Endothelial cell of hepatic sinusoid (primary cell): Measurements from ENCODE around the gene KCNF1.

Experiments used
- in situ Hi-C: cut with HindIII; loops from 2 replicates; pipeline ENCODE4 v1.10.0; 2017; ENCODE audit warnings: low sequenced_read_pairs

KCNF1 gene

DNA sequence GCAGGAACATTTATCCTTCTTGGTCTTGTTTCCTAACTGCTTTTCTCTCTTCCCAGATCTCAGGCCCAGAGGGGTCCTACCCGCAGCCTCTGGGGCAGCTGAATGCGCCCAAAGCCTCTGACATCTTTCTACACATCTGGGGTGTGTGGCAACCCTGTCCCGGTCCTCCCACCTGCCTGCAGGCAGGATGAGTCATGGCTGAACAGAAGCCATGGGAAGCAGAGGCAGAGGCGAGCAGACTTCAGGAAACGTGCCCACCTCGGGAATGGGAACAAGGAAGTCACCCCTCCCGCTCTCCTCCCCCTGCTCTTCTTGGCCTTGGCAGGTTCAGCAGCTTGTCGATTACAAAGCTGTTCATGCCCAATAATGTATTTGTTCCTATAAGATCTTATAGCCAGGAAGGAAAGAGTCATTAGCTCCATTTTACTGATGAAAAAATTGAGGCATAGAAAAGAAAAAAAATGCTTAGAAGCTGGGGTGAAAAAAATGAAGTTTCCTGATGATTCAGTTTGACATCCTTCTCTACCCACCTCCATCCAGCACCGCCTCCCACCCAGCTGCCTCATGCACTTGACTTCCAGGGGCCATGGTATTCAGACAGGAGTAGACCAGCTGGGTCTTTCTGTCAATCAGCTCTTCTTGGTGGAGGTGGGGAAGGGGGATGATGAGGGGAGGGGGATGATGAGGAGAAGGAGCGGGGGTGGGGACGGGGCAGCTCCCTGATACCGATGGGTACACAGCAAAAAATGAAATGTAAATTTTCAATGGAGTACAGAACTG, 10.4 kb upstream of the KCNF1 start:
- in situ Hi-C loops = loop anchor here (5.0 kb wide), 1 partner anchor 64 kb away; no protein-coding TSS in a partner anchor

DNA sequence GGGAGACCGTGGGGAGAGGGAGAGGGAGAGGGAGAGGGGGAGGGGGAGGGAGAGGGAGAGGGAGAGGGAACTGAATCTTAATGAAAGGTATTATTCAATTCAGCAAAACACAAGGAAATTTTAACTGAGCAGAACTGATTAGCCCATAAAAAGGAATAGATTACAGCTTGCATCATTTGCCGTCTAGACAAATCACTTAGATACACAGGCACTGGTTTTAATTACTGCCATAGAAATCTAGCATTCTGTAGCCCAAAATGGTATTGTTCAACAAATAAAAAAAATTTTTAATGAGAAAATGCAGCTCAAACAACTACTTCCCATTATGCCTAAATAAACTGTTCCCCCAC, 7.9 kb upstream of the KCNF1 start:
- in situ Hi-C loops = loop anchor here (5.0 kb wide), 1 partner anchor 67 kb away; no protein-coding TSS in a partner anchor

GRCh38 chr2:10904455-10904854, 7.3 kb upstream of the KCNF1 start:
- in situ Hi-C loops = loop anchor here (5.0 kb wide), 1 partner anchor 67 kb away; no protein-coding TSS in a partner anchor

DNA sequence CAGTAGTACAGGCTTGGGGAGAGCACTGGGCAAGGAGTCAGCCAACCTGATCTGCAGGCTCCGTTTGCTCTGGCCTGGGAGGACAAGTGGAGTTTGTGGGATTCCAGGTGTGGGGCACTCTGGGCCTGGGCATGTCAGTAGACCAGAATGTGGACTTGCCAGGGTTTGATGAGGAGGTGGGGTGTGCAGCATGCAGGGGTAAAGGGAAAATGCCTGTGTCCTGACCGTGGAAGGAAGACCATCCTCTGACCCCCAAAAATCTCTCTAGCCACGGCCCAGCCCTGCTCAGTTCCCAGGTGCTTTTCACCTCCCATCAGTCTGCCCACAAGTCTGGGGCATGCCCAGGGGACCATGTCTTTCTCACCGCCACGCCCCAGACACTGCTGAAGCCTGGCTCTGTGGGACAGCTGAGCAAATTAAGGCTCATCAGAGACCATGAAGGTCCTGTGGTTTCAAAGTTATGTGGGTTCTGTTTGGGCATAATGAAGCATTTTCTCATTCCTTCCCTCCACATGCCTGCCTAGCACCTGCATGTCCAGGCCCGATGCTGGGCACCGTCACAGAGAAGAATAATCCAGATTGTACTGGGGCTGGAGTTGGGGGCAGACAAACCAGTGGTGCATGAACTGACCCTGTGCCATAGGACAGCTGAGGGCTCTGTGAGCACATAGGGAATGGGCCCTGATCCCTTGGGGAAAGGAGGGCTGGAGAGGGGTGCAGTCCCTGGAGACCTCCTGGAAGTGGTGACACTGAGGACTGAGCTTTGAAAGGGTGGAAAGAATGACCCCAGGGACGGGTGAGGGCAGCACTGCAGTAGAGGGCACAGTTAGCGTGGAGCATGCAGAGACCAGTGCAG, 6.5 kb upstream of the KCNF1 start:
- in situ Hi-C loops = no loop called here

DNA sequence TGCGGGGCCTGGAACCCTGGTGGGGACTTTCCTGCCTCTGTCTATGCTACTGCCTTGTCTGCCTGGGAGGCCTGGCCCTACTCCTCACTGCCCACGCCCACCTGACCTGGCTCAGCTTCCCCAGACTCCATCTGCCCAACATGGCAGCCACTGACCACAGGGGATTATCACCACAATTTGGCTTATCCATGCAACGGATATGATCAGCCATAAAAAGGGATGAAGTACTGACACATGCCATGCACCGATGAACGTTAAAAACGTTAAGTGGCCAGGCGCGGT, 5.9 kb upstream of the KCNF1 start:
- in situ Hi-C loops = no loop called here

GRCh38 chr2:10906926-10907625, 4.7 kb upstream of the KCNF1 start:
- in situ Hi-C loops = no loop called here

DNA sequence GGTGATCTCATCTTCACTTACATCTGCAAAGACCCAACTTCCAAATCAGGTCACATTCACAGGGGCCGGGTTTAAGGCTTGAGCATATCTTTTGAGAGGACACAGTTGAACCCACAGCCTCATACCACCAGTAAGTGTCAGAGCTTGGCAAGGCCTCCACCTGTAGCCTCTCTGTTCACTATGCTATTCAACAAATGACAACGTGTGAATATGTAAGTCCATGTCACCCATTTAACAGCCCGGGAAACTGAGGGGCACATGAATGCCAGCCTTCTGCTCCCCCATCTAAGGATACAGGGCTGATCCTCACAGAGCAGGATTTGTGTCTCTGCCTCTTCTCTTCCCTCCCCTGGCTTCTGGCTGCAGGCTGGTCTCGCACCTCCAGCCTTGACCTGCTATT, 3.5 kb upstream of the KCNF1 start:
- in situ Hi-C loops = no loop called here

- in situ Hi-C loops = no loop called here
Observed at GRCh38 chr2:10909050-10909995, 2.4 kb upstream of the KCNF1 start.

GRCh38 chr2:10909996-10910341, 1.8 kb upstream of the KCNF1 start:
- in situ Hi-C loops = loop anchor here (5.0 kb wide), 1 partner anchor 107 kb away; no protein-coding TSS in a partner anchor

DNA sequence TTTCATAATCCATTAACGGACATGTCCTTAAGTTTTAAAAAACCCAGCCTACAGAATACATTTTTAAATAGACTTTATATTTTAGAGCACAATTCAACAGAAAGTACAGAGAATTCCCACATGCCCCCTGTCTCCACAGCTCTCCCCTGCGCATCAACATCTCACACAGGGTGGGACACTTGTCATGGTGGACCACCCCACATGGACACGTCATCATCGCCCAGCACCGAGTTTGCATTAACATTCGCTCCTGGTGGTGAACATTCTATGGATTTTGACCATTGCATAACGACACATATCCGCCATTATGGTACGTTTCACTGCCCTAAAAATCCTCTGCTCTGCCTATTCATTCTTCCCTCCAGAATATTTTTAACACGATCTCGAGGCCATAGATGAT, 1.1 kb upstream of the KCNF1 start:
- in situ Hi-C loops = loop anchor here (5.0 kb wide), 1 partner anchor 107 kb away; no protein-coding TSS in a partner anchor

DNA sequence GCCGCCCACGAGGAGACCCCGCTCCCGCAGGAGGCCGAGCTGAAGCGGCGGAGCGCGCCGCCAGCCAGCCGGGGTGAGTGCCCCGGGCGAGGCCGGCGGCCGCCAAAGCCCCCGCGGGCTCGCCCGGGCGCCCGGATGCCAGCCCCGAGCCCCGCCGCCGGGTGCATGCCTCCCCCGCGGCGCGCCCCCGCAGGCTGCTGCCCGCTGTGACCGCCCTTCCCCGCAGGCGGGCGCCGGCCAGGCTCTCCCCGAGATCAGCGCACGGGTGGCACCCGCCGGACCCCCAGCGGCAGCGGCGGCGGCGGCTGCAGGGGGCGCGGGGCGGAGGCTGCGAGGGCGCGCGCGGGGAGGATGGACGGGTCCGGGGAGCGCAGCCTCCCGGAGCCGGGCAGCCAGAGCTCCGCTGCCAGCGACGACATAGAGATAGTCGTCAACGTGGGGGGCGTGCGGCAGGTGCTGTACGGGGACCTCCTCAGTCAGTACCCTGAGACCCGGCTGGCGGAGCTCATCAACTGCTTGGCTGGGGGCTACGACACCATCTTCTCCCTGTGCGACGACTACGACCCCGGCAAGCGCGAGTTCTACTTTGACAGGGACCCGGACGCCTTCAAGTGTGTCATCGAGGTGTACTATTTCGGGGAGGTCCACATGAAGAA, 470 bp downstream of the KCNF1 start:
- in situ Hi-C loops = loop anchor here (5.0 kb wide), 1 partner anchor 105 kb away; no protein-coding TSS in a partner anchor

- in situ Hi-C loops = loop anchor here (5.0 kb wide), 1 partner anchor 104 kb away; no protein-coding TSS in a partner anchor
Observed at GRCh38 chr2:10912796-10913455, 1.2 kb downstream of the KCNF1 start.

GRCh38 chr2:10913501-10914271, 2.0 kb downstream of the KCNF1 start:
- in situ Hi-C loops = loop anchor here (5.0 kb wide), 1 partner anchor 104 kb away; no protein-coding TSS in a partner anchor

GRCh38 chr2:10914272-10914693, 2.5 kb downstream of the KCNF1 start:
- in situ Hi-C loops = loop anchor here (5.0 kb wide), 1 partner anchor 103 kb away; no protein-coding TSS in a partner anchor

DNA sequence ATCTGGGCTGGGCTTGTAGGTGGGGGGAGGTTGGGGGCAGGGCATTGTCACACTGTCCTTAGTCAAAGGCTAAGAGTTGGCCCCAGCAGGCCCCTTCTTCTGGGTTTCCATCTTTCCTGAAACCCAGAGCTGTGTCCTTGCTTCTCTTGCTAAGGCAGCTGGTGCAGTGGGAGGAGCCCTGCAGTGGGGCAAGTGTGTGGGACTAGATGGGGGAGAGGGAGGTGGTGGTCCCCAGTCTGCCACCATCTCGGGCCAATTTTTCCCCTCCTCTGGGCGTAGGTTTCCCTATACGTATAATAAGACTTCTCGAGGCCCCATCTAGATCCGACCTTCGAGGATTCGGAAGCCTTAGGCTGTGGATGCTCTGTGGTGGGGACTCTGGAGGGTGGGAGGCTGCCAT, 3.5 kb downstream of the KCNF1 start:
- in situ Hi-C loops = no loop called here

GRCh38 chr2:10915731-10916276, 4.1 kb downstream of the KCNF1 start:
- in situ Hi-C loops = no loop called here

GRCh38 chr2:10916953-10917352, 5.2 kb downstream of the KCNF1 start:
- in situ Hi-C loops = no loop called here

- in situ Hi-C loops = no loop called here
Observed at GRCh38 chr2:10917927-10918326, 6.2 kb downstream of the KCNF1 start.
